TTC549 (cell line): ENCODE results near the gene IRS2.
"Not testable (repeated sequence)": the region's sequence is repeated elsewhere in the genome, so short reads cannot be mapped to it uniquely, and the experiment has no call there.

ENCODE experiments used
- FAIRE-seq: peaks from 2 replicates; lab custom pipeline; 2012; peaks lifted over from hg19 to GRCh38; lab: Jason Lieb, UNC

The IRS2 gene, protein sequence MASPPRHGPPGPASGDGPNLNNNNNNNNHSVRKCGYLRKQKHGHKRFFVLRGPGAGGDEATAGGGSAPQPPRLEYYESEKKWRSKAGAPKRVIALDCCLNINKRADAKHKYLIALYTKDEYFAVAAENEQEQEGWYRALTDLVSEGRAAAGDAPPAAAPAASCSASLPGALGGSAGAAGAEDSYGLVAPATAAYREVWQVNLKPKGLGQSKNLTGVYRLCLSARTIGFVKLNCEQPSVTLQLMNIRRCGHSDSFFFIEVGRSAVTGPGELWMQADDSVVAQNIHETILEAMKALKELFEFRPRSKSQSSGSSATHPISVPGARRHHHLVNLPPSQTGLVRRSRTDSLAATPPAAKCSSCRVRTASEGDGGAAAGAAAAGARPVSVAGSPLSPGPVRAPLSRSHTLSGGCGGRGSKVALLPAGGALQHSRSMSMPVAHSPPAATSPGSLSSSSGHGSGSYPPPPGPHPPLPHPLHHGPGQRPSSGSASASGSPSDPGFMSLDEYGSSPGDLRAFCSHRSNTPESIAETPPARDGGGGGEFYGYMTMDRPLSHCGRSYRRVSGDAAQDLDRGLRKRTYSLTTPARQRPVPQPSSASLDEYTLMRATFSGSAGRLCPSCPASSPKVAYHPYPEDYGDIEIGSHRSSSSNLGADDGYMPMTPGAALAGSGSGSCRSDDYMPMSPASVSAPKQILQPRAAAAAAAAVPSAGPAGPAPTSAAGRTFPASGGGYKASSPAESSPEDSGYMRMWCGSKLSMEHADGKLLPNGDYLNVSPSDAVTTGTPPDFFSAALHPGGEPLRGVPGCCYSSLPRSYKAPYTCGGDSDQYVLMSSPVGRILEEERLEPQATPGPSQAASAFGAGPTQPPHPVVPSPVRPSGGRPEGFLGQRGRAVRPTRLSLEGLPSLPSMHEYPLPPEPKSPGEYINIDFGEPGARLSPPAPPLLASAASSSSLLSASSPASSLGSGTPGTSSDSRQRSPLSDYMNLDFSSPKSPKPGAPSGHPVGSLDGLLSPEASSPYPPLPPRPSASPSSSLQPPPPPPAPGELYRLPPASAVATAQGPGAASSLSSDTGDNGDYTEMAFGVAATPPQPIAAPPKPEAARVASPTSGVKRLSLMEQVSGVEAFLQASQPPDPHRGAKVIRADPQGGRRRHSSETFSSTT (N-terminal part only)

GRCh38 chr13:109786457-109787134 is at the start of gene IRS2:
TSS of gene IRS2 (minus strand) at chr13:109786583. CDS start at chr13:109786053, 530 bp downstream.
- FAIRE-seq, result no peak

GRCh38 chr13:109834973-109835720 is 48.8 kb upstream of the IRS2 start:
- FAIRE-seq, result no peak

DNA sequence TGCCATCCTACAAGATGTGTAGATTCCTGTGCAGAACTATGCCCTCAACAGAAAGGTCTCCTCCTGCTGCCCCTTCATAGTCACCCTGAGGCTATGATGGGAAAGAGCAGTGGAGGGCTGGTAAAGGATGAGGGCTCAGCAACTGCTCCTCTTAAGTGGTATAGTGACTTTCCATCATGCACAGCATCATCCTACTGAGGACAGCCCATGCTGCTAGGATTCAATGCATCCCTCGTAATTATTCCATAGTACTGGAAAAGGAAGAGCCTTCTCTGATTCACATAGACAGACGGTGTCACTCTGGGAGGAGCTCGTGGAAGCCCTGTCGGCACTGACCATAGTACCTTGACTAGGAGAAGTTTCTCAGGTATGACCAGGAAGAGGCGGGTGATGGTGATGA is 47.6 kb upstream of the IRS2 start:
- no peak for FAIRE-seq

GRCh38 chr13:109833071-109833470 is 46.7 kb upstream of the IRS2 start:
- FAIRE-seq, result no peak

GRCh38 chr13:109828591-109829316 is 42.4 kb upstream of the IRS2 start:
- not testable (repeated sequence) for FAIRE-seq

GRCh38 chr13:109823201-109823600 is 36.8 kb upstream of the IRS2 start:
- FAIRE-seq, result not testable (repeated sequence)

DNA sequence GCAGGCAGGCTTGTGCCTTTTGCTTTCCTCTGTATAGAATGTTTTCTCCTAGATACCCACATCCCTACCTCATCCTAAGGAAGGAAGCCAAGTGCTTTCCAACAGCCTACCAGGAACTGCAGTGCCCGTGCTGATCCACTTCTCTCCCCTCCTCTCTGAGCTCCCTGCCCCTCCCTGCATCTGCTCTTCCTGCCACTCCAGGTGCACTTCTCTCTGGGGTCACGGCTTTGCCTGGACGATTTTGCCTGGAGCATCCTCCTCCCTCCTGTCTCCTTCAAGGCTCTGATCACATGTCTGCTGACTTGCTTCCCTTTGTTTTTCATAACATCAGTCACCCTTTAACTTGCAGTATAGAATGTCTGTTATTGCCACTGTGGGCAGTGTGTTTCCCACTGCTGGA is 34.7 kb upstream of the IRS2 start:
- FAIRE-seq, result no peak

- FAIRE-seq, result no peak
Observed at GRCh38 chr13:109819874-109820273, 33.5 kb upstream of the IRS2 start.

- no peak for FAIRE-seq
Observed at GRCh38 chr13:109818886-109819285, 32.5 kb upstream of the IRS2 start.

DNA sequence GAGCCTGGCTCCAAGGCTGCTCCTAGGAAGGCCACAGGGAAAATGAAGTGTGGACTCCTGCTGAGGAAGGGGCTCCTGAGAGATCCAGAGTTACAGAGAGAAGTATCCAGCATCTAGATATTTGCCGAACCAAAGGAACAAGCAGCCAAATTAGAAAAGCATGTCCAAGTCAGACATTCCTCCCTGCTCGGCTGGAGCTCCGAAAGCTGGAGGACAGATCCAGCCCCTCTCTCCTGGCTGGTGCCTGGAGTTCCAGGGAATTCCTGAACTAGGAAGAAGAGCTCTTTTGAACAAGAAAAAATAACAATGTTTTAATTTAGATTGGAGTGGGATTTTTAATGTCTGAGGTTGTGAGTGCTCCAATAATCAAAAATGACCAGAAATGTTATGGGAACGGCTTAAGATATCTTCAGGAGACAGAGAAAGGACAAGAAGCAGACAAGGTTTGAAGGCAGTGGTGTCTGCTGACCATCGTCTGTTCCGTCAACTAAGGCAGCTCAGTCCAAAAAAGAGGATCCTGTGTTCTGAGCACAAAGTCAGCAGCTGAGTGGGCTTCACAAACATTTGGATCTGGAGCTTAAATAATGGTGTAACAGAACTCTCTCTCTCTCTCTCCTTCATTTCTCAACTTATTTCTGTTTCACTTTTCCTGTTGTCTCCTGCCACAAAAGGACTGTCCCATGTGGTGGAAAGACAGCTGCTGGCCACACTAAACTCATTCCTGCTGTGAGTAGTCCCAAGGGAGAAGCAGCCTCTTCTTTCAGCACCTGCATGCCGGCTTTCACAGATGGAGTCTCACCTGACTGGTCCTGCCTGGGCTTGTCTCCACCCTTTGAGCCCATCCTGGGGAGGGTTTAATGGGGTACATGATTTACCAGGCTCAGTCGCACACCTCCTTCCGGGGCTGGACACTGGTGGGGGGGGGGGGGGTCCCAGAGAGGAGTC is 31.5 kb upstream of the IRS2 start:
- FAIRE-seq, result no peak

DNA sequence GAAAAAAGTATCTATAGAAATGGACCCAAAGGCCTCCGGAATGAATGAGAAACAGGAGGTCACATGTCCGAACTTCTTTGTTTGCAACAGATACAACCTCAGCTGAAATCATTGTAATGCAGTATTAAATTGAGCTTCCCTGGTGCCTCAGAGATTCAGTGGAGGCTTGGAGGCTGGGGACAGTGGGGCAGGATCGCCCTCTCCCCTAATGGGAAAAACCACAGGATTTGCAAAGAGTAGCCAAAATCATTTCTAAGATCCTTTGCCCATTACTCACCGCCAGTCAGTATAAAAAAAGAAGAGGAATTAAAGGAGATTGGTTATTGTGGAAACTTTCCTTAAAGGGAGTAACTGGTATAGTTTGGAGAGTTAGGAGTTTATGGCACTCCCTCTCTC is 30.4 kb upstream of the IRS2 start:
- FAIRE-seq, result no peak

DNA sequence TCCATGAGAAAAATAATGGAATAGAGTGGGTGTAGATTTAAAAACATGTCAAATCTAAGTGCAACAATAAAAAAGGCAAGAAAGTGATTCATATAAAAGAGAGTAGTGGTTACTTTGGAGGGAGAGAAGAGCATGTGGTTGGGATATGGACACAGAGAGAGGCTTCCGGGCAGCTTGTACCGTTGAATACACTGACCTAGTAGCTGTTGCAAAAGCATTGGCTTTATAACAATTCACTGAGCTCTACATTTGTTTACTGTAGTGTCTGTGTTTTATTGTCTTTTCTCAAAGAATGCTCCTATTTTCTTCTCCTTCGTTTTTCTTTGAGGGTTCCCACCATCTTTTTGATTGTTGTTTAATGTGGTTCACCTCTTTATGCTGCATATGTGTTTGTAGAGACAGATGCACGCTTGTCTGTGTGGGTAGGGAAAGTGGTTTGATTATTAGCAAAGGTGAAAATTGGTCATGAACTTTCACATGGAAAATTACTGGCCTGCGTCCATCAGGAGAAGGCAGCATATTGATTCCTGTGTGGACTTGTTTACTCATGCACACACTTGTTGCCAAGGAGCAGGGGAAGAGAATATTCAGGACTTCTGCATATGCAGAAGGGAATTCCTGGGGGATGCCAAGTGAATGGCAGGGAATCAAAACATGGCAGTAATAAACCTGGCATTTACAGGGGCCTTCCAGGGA is 29.9 kb upstream of the IRS2 start:
- no peak for FAIRE-seq

DNA sequence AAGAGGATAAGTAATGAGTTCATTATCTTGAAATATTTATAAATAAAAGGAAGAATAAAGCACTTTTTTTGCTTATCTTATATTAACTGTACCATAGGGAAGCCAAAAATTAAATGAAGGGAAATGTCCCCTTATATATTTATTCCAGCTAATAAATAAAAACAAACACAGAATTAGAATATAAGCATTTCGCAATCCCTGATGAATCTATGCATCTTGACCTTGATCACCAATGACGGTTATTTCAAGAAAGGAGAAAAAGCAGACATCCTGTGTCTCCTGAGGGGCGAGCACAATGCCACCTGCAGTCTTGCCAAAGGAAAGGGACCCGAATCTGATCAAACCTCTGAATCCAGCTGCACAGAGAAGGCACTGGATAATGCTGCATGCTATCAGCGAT is 29.3 kb upstream of the IRS2 start:
- FAIRE-seq, result no peak

DNA sequence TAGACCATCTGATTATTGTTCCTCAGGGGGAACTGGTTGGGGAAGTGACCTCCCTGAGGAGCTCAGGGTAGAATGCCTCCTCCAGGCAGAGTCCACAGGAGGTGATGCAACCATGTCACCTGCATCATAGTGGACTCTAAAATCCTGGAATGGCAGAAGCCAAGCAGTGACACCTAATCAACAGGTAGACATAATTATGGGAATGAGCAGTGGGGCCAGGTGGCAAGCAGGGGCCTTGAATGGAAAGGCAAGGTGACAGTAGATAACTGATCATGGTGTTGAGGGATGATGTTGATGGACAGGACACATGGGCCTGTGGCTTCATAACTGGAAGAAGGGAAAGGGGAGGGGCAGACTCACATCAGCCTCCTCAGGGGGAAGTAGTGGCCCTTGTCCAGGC is 27.3 kb upstream of the IRS2 start:
- FAIRE-seq, result no peak

DNA sequence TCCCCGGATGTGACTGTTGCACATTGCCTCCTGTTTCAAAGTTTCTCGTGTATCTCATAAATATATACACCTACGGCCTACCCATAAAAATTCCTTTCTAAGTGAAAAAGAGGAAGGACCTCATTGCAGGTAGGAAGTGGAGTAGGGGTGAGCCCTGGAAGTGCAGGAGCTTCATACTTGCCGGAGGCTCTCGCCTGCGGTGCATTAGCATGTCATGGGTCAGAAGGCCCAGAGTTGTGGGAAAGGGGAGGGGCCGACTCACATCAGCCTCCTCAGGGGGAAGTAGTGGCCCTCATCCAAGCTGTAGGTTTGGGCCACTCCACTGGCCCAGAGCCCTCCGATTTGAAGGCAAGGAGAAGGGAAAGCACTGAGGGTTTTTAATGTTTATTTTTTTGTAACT is 26.0 kb upstream of the IRS2 start:
- FAIRE-seq, result no peak

DNA sequence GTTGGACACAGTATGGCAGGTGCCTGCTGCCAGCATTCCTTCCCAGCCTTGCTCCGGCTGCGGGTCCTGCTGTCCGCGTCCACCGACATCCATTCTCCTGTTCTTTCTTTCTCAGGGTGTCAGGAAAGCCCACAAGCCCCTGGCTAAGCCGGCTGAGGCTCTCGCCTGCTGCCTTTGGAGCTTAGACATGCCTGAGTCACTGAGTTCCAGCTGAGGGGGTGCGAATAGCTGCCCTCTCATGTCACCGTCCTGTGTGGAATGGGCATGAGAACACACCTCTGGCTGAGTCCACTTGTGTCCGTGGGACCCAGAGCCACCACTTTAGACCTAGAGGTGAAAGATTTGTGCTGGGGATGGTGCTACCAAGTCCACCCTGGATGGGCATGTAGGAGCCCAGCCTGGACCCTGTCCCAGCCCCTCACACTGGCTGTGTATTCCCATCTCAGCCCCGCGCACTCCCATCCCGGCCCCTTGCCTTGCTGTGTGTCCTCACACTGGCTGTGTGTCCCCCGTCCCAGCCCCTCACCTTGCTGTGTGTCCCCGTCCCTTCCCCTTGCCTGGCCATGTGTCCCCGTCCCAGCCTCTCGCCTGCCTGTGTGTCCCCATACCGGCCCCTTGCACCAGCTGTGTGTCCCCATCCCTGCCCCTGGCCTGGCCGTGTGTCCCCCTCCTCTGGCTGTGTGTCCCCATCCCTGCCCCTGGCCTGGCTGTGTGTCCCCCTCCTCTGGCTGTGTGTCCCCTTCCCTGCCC is 24.6 kb upstream of the IRS2 start:
- no peak for FAIRE-seq

DNA sequence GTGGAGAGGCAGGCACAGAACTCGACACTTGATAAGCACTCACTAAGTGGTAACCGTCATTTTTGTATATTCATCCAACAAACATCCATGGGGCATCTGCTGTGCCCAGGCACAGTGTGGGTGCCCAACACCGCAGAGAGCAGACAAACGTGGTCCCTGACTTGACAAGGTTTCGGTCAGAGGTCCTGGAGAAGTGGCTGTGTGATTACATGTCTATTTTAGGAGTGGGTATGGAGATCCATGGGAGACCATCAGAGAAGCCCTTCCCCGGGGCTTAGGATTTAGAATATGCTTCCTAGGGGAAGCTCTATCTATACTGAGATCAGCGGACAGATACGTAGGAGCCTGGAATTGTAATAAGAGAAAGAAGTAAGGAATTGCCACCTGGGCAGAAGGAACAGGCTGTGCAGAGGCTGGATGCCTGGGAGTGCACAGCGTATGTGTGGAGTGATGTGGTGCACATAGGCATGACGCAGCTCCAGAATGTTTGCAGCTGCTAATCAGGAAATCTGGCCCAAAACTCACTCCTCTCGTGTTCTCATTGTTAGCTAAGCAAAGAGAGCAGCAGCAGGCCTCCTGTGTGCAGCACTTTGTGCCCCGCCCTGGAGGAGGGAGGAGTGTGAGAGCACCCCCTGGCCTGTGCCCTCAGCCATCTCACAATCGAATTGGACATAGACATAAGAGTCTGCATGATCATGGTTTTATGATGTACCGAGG is 23.0 kb upstream of the IRS2 start:
- no peak for FAIRE-seq

DNA sequence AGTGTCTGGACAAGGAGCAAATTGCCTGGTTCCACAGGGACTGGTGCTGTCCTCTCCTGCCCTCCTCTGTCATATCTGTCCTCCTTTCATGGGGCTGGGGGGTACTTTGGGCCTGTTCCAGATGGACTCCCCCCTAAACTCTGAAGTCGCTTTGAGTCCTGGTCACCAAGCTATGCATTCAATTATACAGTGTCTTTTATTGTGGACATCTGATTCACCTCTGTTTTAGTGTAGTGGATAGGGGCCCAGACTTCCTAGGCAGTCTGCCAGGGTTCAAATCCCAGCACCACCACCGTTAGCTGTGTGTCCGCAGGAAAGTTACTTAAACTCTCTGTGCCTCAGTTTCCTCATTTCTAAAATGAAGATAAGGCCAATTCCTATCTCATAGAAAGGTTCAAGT is 21.0 kb upstream of the IRS2 start:
- FAIRE-seq, result no peak
